Trophoblast cell (in vitro differentiated cells and primary cell): ENCODE measurements around the gene CALB2.

Experiments
- DNase-seq, 2 donors: peaks; one replicate each; pipeline ENCODE4 v3.0.0-alpha.2; 2016
- H2AFZ ChIP-seq: 2 replicates; pipeline ENCODE4 v1.6.1; 2013; ENCODE audit warnings: low read length, moderate library complexity, mild to moderate bottlenecking; ENCODE audit not compliant: insufficient read depth, poor library complexity
- H2AK5ac ChIP-seq: 2 replicates; pipeline ENCODE4 v1.6.1; 2013; ENCODE audit warnings: mild to moderate bottlenecking, low read length
- H2BK120ac ChIP-seq: 2 replicates; pipeline ENCODE4 v1.6.1; 2013; ENCODE audit warnings: low read length, mild to moderate bottlenecking, moderate library complexity; ENCODE audit not compliant: insufficient read depth, poor library complexity
- H2BK12ac ChIP-seq: 2 replicates; pipeline ENCODE4 v1.6.1; 2013; ENCODE audit warnings: mild to moderate bottlenecking, low read length, moderate library complexity
- H2BK5ac ChIP-seq: 2 replicates; pipeline ENCODE4 v1.6.1; 2013; ENCODE audit warnings: low read length, low read depth, moderate library complexity, mild to moderate bottlenecking; ENCODE audit not compliant: poor library complexity
- H3K14ac ChIP-seq: 2 replicates; pipeline ENCODE4 v1.6.1; 2013; ENCODE audit warnings: mild to moderate bottlenecking, low read length
- H3K18ac ChIP-seq: 2 replicates; pipeline ENCODE4 v1.6.1; 2013; ENCODE audit warnings: mild to moderate bottlenecking, low read length
- H3K23ac ChIP-seq: 2 replicates; pipeline ENCODE4 v1.6.1; 2013; ENCODE audit warnings: low read length
- H3K27ac ChIP-seq: 2 replicates; pipeline ENCODE4 v1.5.1; 2013; ENCODE audit warnings: low read depth, mild to moderate bottlenecking, inconsistent platforms, low read length, moderate library complexity
- H3K27me3 ChIP-seq: 2 replicates; pipeline ENCODE4 v1.6.1; 2013; ENCODE audit warnings: inconsistent platforms, mild to moderate bottlenecking, low read length, moderate library complexity; ENCODE audit not compliant: insufficient read depth
- H3K36me3 ChIP-seq, 2 experiments: 1 replicate in 1 of 2; 2 replicates in 1 of 2; pipeline ENCODE4 v1.6.1; 2013; ENCODE audit warnings: low read length in 2 of 2, mild to moderate bottlenecking in 2 of 2, moderate library complexity in 1 of 2; ENCODE audit not compliant: insufficient read depth in 2 of 2, control insufficient read depth in 1 of 2
- H3K4ac ChIP-seq: 2 replicates; pipeline ENCODE4 v1.6.1; 2013; ENCODE audit warnings: low read depth, mild to moderate bottlenecking, low read length, moderate library complexity
- H3K4me1 ChIP-seq, 2 experiments: 1 replicate in 1 of 2; 2 replicates in 1 of 2; pipeline ENCODE4 v1.6.1; 2013; ENCODE audit warnings: low read length in 2 of 2, mild to moderate bottlenecking in 2 of 2, moderate library complexity in 1 of 2; ENCODE audit not compliant: insufficient read depth in 2 of 2, control insufficient read depth in 1 of 2
- H3K4me2 ChIP-seq: 2 replicates; pipeline ENCODE4 v1.6.1; 2013; ENCODE audit warnings: inconsistent platforms, mild to moderate bottlenecking, low read length, moderate library complexity
- H3K4me3 ChIP-seq: 2 replicates; pipeline ENCODE4 v1.5.1; 2013; ENCODE audit warnings: mild to moderate bottlenecking, low read depth, low read length, inconsistent platforms
- H3K79me1 ChIP-seq: one replicate; pipeline ENCODE4 v1.6.1; 2013; ENCODE audit warnings: low read length
- H3K79me2 ChIP-seq: 2 replicates; pipeline ENCODE4 v1.6.1; 2013; ENCODE audit warnings: low read length, mild to moderate bottlenecking; ENCODE audit not compliant: control insufficient read depth, insufficient read depth, poor library complexity
- H3K9ac ChIP-seq: 2 replicates; pipeline ENCODE4 v1.6.1; 2013; ENCODE audit warnings: mild to moderate bottlenecking, low read length
- H3K9me3 ChIP-seq: 2 replicates; pipeline ENCODE4 v1.6.1; 2013; ENCODE audit warnings: low read depth, mild to moderate bottlenecking, control low read depth, inconsistent platforms, low read length; ENCODE audit not compliant: insufficient read depth
- H4K12ac ChIP-seq: 2 replicates; pipeline ENCODE4 v1.6.1; 2013; ENCODE audit warnings: low read depth, mild to moderate bottlenecking, low read length, moderate library complexity
- H4K8ac ChIP-seq: 2 replicates; pipeline ENCODE4 v1.6.1; 2013; ENCODE audit warnings: low read depth, mild to moderate bottlenecking, low read length, moderate library complexity
- H4K91ac ChIP-seq: one replicate; pipeline ENCODE4 v1.6.1; 2013; ENCODE audit warnings: low read depth, mild to moderate bottlenecking, low read length, moderate library complexity
- WGBS: extraction: QIAGEN DNeasy Blood & Tissue Kit; methylation state at CpG from one replicate; pipeline ENCODE4 v1.1.7; 2013; ENCODE audit warnings: missing lambda C conversion rate; ENCODE audit not compliant: insufficient read length, insufficient coverage; ENCODE audit errors: extremely low coverage; 5-methylcytosine and 5-hydroxymethylcytosine counted together

CALB2 gene

GRCh38 chr16:71414038-71414437 lies 55.5 kb downstream of the CALB2 start:
- Histone ChIP-seq H3K4me1 (peaks cover 3% of the 10 kb centered on the region in 2 experiments), H2AK5ac (no peak overlapping the region), H4K12ac (no peak overlapping the region), H2BK120ac (no peak overlapping the region), H3K9me3 (peaks cover 2% of the 10 kb centered on the region), H3K18ac (no peak overlapping the region), H2AFZ (no peak overlapping the region), H2BK5ac (no peak overlapping the region), H3K27ac (no peak overlapping the region), H3K4ac (no peak overlapping the region), H3K4me2 (no peak overlapping the region), H3K79me1 (no peaks in the 10 kb centered on the region), H3K14ac (no peak overlapping the region), H3K27me3 (no peaks in the 10 kb centered on the region), H4K8ac (no peak overlapping the region), H3K4me3 (no peak overlapping the region), H3K9ac (no peak overlapping the region), H3K79me2 (no peaks in the 10 kb centered on the region), H2BK12ac (no peak overlapping the region), H3K36me3 (no peaks in the 10 kb centered on the region), H4K91ac (no peak overlapping the region), H3K23ac (no peak overlapping the region)
- DNase-seq = no peak
- WGBS = no CpG with 5 or more reads among the region's 5 CpGs

- Histone ChIP-seq H3K79me1 (no peaks in the 10 kb centered on the region), H3K4me2 (no peak overlapping the region), H3K14ac (no peak overlapping the region), H3K4ac (no peak overlapping the region), H3K27ac (no peak overlapping the region), H2AFZ (no peak overlapping the region), H2AK5ac (no peak overlapping the region), H2BK5ac (no peak overlapping the region), H3K4me3 (no peak overlapping the region), H4K91ac (no peak overlapping the region), H4K12ac (no peak overlapping the region), H3K36me3 (no peaks in the 10 kb centered on the region), H2BK120ac (no peak overlapping the region), H3K27me3 (peaks cover 2% of the 10 kb centered on the region), H3K9ac (peak overlapping the region; percentile 16), H3K79me2 (no peaks in the 10 kb centered on the region), H3K4me1 (peaks cover 3 to 4% of the 10 kb centered on the region in 2 experiments), H3K18ac (no peak overlapping the region), H2BK12ac (no peak overlapping the region), H4K8ac (no peak overlapping the region), H3K9me3 (peaks cover 2% of the 10 kb centered on the region), H3K23ac (no peak overlapping the region)
- peak in 1 of 2 donors; percentile 56 for DNase-seq
- WGBS = no CpG with 5 or more reads among the region's 4 CpGs
Observed at GRCh38 chr16:71421911-71422310, 63.4 kb downstream of the CALB2 start.

GRCh38 chr16:71423016-71423415 lies 64.5 kb downstream of the CALB2 start:
- no peak for DNase-seq
- H3K9ac ChIP-seq = no peak overlapping the region
- no peaks in the 10 kb centered on the region for H3K79me1 ChIP-seq
- H3K9me3 ChIP-seq = peaks cover 2% of the 10 kb centered on the region
- no peak overlapping the region for H4K8ac ChIP-seq
- H2AK5ac ChIP-seq = no peak overlapping the region
- H4K91ac ChIP-seq = no peak overlapping the region
- H2BK120ac ChIP-seq = no peak overlapping the region
- H2AFZ ChIP-seq = no peak overlapping the region
- H3K18ac ChIP-seq = no peak overlapping the region
- no peak overlapping the region for H2BK12ac ChIP-seq
- H3K4me1 ChIP-seq = peaks cover 3 to 4% of the 10 kb centered on the region in 2 experiments
- no peak overlapping the region for H3K4me2 ChIP-seq
- H3K14ac ChIP-seq = no peak overlapping the region
- H3K36me3 ChIP-seq = no peaks in the 10 kb centered on the region
- peaks cover 2% of the 10 kb centered on the region for H3K27me3 ChIP-seq
- H2BK5ac ChIP-seq = no peak overlapping the region
- H3K27ac ChIP-seq = no peak overlapping the region
- no CpG with 5 or more reads among the region's 2 CpGs for WGBS
- H3K4ac ChIP-seq = no peak overlapping the region
- H3K23ac ChIP-seq = no peak overlapping the region
- H3K4me3 ChIP-seq = no peak overlapping the region
- H3K79me2 ChIP-seq = no peaks in the 10 kb centered on the region
- H4K12ac ChIP-seq = no peak overlapping the region

- no peak overlapping the region for H2BK120ac ChIP-seq
- H3K79me2 ChIP-seq = no peaks in the 10 kb centered on the region
- H3K9ac ChIP-seq = no peak overlapping the region
- no peak overlapping the region for H4K8ac ChIP-seq
- H4K91ac ChIP-seq = no peak overlapping the region
- no peak overlapping the region for H3K18ac ChIP-seq
- H3K4me2 ChIP-seq = no peak overlapping the region
- no peaks in the 10 kb centered on the region for H3K36me3 ChIP-seq
- peaks cover 2% of the 10 kb centered on the region for H3K27me3 ChIP-seq
- H3K4me3 ChIP-seq = no peak overlapping the region
- H2AFZ ChIP-seq = no peak overlapping the region
- H3K79me1 ChIP-seq = no peaks in the 10 kb centered on the region
- no peak overlapping the region for H3K23ac ChIP-seq
- H3K27ac ChIP-seq = no peak overlapping the region
- H3K4ac ChIP-seq = no peak overlapping the region
- H3K14ac ChIP-seq = no peak overlapping the region
- no peak overlapping the region for H2AK5ac ChIP-seq
- no peak overlapping the region for H4K12ac ChIP-seq
- peak in 1 of 2 donors; percentile 33 for DNase-seq
- no CpG with 5 or more reads among the region's 7 CpGs for WGBS
- H3K9me3 ChIP-seq = peaks cover 2% of the 10 kb centered on the region
- H2BK12ac ChIP-seq = no peak overlapping the region
- H2BK5ac ChIP-seq = no peak overlapping the region
- peaks cover 3 to 4% of the 10 kb centered on the region in 2 experiments for H3K4me1 ChIP-seq
Observed at GRCh38 chr16:71423865-71424264, 65.3 kb downstream of the CALB2 start.
